KMS-11 (cell line): ENCODE results near the gene CCDC170.

Source experiments
- H2AFZ ChIP-seq: fragments of 200-600 bp; sonication (generic); 2 replicates; pipeline ENCODE4 v1.6.1; 2016; ENCODE audit warnings: antibody characterized with exemption, mixed run types, low read depth
- H3K27ac ChIP-seq: fragments of 200-600 bp; sonication (generic); 2 replicates; pipeline ENCODE4 v1.6.1; 2016; ENCODE audit warnings: mild to moderate bottlenecking, mixed run types
- H3K27me3 ChIP-seq: fragments of 200-600 bp; sonication (generic); 2 replicates; pipeline ENCODE4 v1.6.1; 2017; ENCODE audit warnings: mild to moderate bottlenecking, low read depth, mixed run types, moderate library complexity; ENCODE audit not compliant: insufficient read depth
- H3K36me3 ChIP-seq: fragments of 200-600 bp; sonication (generic); 2 replicates; pipeline ENCODE4 v1.6.1; 2017; ENCODE audit warnings: mild to moderate bottlenecking, mixed run types; ENCODE audit not compliant: insufficient read depth
- H3K4me1 ChIP-seq: fragments of 200-600 bp; sonication (generic); 2 replicates; pipeline ENCODE4 v1.6.1; 2016; ENCODE audit warnings: mild to moderate bottlenecking, low read depth, mixed run types; ENCODE audit not compliant: poor library complexity, severe bottlenecking
- H3K4me2 ChIP-seq: fragments of 200-600 bp; sonication (generic); 2 replicates; pipeline ENCODE4 v1.7.0; 2016; ENCODE audit warnings: mild to moderate bottlenecking, mixed run types
- H3K4me3 ChIP-seq: fragments of 200-600 bp; sonication (generic); IDR thresholded peaks from 2 replicates; pipeline ENCODE4 v1.6.1; 2017; ENCODE audit warnings: low read depth, low read length, mixed read lengths; ENCODE audit not compliant: insufficient read depth
- H3K79me2 ChIP-seq: fragments of 200-600 bp; sonication (generic); 2 replicates; pipeline ENCODE4 v1.6.1; 2016; ENCODE audit warnings: low read depth, mixed run types; ENCODE audit not compliant: insufficient read depth
- H3K9ac ChIP-seq: fragments of 200-600 bp; sonication (generic); 2 replicates; pipeline ENCODE4 v1.6.1; 2016; ENCODE audit warnings: mild to moderate bottlenecking, mixed run types
- H4K20me1 ChIP-seq: fragments of 200-600 bp; sonication (generic); 2 replicates; pipeline ENCODE4 v1.6.1; 2016; ENCODE audit warnings: mild to moderate bottlenecking, mixed run types; ENCODE audit not compliant: insufficient read depth
- CTCF ChIP-seq: fragments of 200-600 bp; sonication (generic); conservative IDR thresholded peaks from 2 replicates; pipeline ENCODE4 v1.6.1; 2017; ENCODE audit warnings: low read depth, mild to moderate bottlenecking, antibody characterized with exemption, low read length, moderate library complexity, mixed read lengths

Gene CCDC170

DNA sequence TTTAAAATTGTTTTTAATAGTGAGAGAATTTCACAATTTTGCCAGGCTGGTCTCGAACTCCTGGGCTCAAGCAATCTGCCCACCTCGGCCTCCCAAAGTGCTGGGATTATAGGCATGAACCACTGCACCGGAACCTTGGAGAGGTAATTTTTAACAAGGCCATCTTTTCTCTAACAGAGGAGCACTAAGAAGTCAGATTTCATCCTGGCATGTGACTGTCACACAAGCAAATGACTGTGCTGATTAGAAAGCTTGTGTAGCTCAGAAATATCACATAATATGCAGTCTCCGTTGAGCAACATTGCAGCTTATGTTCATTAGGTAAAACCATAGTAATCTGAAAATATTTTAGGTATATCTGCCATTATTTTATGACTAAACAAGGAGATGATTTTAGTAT, 156.0 kb downstream of the CCDC170 start:
- Histone ChIP-seq H3K36me3 (no peaks in the 10 kb centered on the region), H3K4me3 (no peak overlapping the region), H4K20me1 (no peaks in the 10 kb centered on the region), H3K27ac (no peak overlapping the region), H3K4me1 (no peaks in the 10 kb centered on the region), H3K9ac (no peak overlapping the region), H3K27me3 (no peaks in the 10 kb centered on the region), H3K79me2 (no peaks in the 10 kb centered on the region), H2AFZ (no peak overlapping the region), H3K4me2 (no peak overlapping the region)
- no peak for TF ChIP-seq CTCF

GRCh38 chr6:151651639-151652038, 157.8 kb downstream of the CCDC170 start:
- Histone ChIP-seq H2AFZ (no peak overlapping the region), H3K27ac (no peak overlapping the region), H3K36me3 (no peaks in the 10 kb centered on the region), H3K79me2 (no peaks in the 10 kb centered on the region), H3K9ac (no peak overlapping the region), H4K20me1 (no peaks in the 10 kb centered on the region), H3K4me2 (no peak overlapping the region), H3K4me1 (no peaks in the 10 kb centered on the region), H3K27me3 (no peaks in the 10 kb centered on the region), H3K4me3 (no peak overlapping the region)
- TF ChIP-seq CTCF = no peak

- H3K79me2 ChIP-seq = no peaks in the 10 kb centered on the region
- H3K9ac ChIP-seq = no peak overlapping the region
- H3K27me3 ChIP-seq = no peaks in the 10 kb centered on the region
- no peak for TF ChIP-seq CTCF
- no peaks in the 10 kb centered on the region for H3K36me3 ChIP-seq
- no peaks in the 10 kb centered on the region for H4K20me1 ChIP-seq
- H3K4me1 ChIP-seq = no peaks in the 10 kb centered on the region
- no peak overlapping the region for H3K4me2 ChIP-seq
- H2AFZ ChIP-seq = no peak overlapping the region
- no peak overlapping the region for H3K27ac ChIP-seq
- no peak overlapping the region for H3K4me3 ChIP-seq
Measured at GRCh38 chr6:151652325-151652724, 158.5 kb downstream of the CCDC170 start.

DNA sequence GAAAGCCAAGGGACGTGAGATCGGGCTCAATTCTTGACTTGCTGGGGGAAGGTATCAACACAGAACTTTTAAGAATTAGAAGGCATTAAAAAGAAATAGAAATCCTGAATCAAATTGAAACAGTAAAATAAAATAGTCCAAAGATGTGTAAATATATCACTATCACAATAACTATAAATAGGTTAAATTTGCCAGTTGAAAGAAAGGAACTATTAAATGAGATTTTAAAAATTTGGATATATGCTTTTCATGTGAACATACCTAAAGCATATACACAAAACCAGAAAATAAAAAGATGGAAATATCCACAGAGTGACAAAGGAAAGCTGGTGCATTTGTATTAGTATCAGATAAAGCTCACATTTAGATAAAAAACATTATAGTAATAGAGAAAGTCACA, 161.3 kb downstream of the CCDC170 start:
- Histone ChIP-seq H2AFZ (no peak overlapping the region), H3K4me2 (no peak overlapping the region), H4K20me1 (no peaks in the 10 kb centered on the region), H3K27ac (no peak overlapping the region), H3K4me1 (no peaks in the 10 kb centered on the region), H3K9ac (no peak overlapping the region), H3K79me2 (no peaks in the 10 kb centered on the region), H3K36me3 (no peaks in the 10 kb centered on the region), H3K27me3 (no peaks in the 10 kb centered on the region), H3K4me3 (no peak overlapping the region)
- no peak for TF ChIP-seq CTCF

GRCh38 chr6:151656392-151656791, 162.6 kb downstream of the CCDC170 start:
- Histone ChIP-seq H4K20me1 (no peaks in the 10 kb centered on the region), H3K9ac (no peak overlapping the region), H3K36me3 (no peaks in the 10 kb centered on the region), H3K27me3 (no peaks in the 10 kb centered on the region), H3K4me1 (no peaks in the 10 kb centered on the region), H3K4me3 (no peak overlapping the region), H3K4me2 (no peak overlapping the region), H3K79me2 (no peaks in the 10 kb centered on the region), H3K27ac (no peak overlapping the region), H2AFZ (no peak overlapping the region)
- TF ChIP-seq CTCF = no peak
